Stomach (tissue), 9 donors: Measurements from ENCODE around the gene SNX20. TPM values are rescaled to one million over a fixed set of nuclear protein-coding genes. Genes with fewer than 3 reads are reported as not detected.
A peak's percentile ranks its signal among the peaks of the same experiment; 100 is the strongest.

Experiments used
- DNase-seq, 2 donors: peaks; one replicate each; pipeline versions ENCODE4 v3.0.0 to v3.0.0-alpha.2; 2013 to 2019
- H3K27ac ChIP-seq, 5 donors: fragments of 200-600 bp in 4 of 5; sonication (generic) in 4 of 5; one replicate each; pipeline ENCODE4 v1.5.1; 2013 to 2019; ENCODE audit warnings: mild to moderate bottlenecking in 1 of 5, moderate library complexity in 1 of 5
- H3K27me3 ChIP-seq, 3 donors: fragments of 200-600 bp; sonication (generic); one replicate each; pipeline ENCODE4 v1.5.1; 2017 to 2019; ENCODE audit warnings: mixed run types in 1 of 3
- H3K36me3 ChIP-seq, 4 donors: fragments of 200-600 bp; sonication (generic); 1 replicate in 3 of 4; 2 replicates in 1 of 4; pipeline ENCODE4 v1.5.1; 2016 to 2019
- H3K4me1 ChIP-seq, 4 donors: fragments of 200-600 bp; sonication (generic); one replicate each; pipeline ENCODE4 v1.5.1; 2016 to 2019
- H3K4me3 ChIP-seq, 4 donors: fragments of 200-600 bp; sonication (generic) in 3 of 4; one replicate each; pipeline ENCODE4 v1.5.1; 2016 to 2019; ENCODE audit warnings: mild to moderate bottlenecking in 1 of 4
- H3K9me3 ChIP-seq, 4 donors: fragments of 200-600 bp; sonication (generic); one replicate each; pipeline ENCODE4 v1.5.1; 2016 to 2019
- EP300 ChIP-seq: sonication (generic); formaldehyde crosslinking; IDR thresholded peaks from one replicate; pipeline ENCODE4 v1.6.1; 2017; ENCODE audit warnings: antibody characterized with exemption
- POLR2A ChIP-seq, 4 donors: fragments of 450-650 bp; IDR thresholded peaks; one replicate each; pipeline ENCODE4 v1.6.1; 2016; ENCODE audit warnings: antibody characterized with exemption in 4 of 4, control low read depth in 2 of 4, mild to moderate bottlenecking in 1 of 4, moderate library complexity in 1 of 4
- POLR2AphosphoS5 ChIP-seq, 3 donors: sonication (generic); formaldehyde crosslinking; IDR thresholded peaks; one replicate each; pipeline ENCODE4 v1.6.1; 2016; ENCODE audit warnings: antibody characterized with exemption in 3 of 3
- WGBS, 5 donors: extraction: QIAGEN DNeasy Blood & Tissue Kit in 3 of 5; methylation state at CpG; one replicate each; pipeline versions ENCODE4 v1.1.5 to v1.1.7; 2013 to 2018; 5-methylcytosine and 5-hydroxymethylcytosine counted together
- intact Hi-C: fragments of 100-400 bp; cut with DNase I; formaldehyde crosslinking; loops from one replicate; pipeline ENCODE4 v1.15.1; 2023; ENCODE audit warnings: low total_unique reads
- polyA plus RNA-seq, 3 donors: library from polyadenylated mRNA; stranded (reverse); fragments of 200-250 nt; gene quantifications; one replicate each; pipeline ENCODE4 v1.2.3, GENCODE V29; 2013
- total RNA-seq, 5 donors: library from RNA; depleted of rRNA; stranded (reverse); fragments of >200 nt; gene quantifications; one replicate each; pipeline versions ENCODE4 v1.1.0 to v1.2.3, GENCODE V29; 2014 to 2016
- TF ChIP-seq, protein P1 (sequence below), 7 experiments: fragments of 450-650 bp in 4 of 7; fragments of 200-600 bp in 3 of 7; sonication (generic) in 3 of 7; IDR thresholded peaks; one replicate each; pipeline ENCODE4 v1.5.1; 2016 to 2019; ENCODE audit warnings: antibody characterized with exemption in 7 of 7, control low read depth in 2 of 7, mild to moderate bottlenecking in 1 of 7
- donor health status: healthy with polysubstance abuse.
- donor health status: Bipolar disorder and iron deficiency.
- donor health status: healthy.

The SNX20 gene
- total and polyA plus RNA-seq, 8 donors = 0.29 to 7.4 (median 1.1) TPM; not detected in 1

DNA sequence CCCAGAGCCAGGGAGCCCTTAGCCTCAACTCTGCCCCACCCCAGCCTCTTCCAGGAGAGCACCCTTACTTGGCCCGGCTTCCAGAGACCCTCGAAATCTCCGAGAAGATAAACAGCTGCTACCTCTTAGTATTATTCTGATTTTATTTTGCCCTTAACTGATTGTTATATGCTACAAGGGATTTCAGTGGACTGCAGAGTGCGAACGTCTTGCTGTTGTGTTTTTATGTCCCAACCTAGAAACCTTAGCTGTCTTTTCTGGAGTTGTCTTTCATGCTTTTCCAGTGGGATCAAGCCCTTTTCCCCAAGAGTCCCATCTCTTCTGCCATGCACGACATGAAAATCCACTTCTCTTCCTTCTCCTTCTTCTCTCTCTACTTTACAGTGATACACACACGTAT lies 47.0 kb downstream of the SNX20 start:
- no peak for DNase-seq
- Histone ChIP-seq H3K27me3 (no peaks in the 10 kb centered on the region), H3K36me3 (peaks cover 0 to 42% (median 15%) of the 10 kb centered on the region in 4 donors), H3K27ac (no peak overlapping the region), H3K4me3 (no peak overlapping the region), H3K4me1 (peaks cover 0 to 16% (median 11%) of the 10 kb centered on the region in 4 donors), H3K9me3 (no peaks in the 10 kb centered on the region)
- no peak for TF ChIP-seq EP300
- no peak for TF ChIP-seq POLR2A (IDR thresholded peaks at IDR 0.05)
- TF ChIP-seq, protein P1, sequence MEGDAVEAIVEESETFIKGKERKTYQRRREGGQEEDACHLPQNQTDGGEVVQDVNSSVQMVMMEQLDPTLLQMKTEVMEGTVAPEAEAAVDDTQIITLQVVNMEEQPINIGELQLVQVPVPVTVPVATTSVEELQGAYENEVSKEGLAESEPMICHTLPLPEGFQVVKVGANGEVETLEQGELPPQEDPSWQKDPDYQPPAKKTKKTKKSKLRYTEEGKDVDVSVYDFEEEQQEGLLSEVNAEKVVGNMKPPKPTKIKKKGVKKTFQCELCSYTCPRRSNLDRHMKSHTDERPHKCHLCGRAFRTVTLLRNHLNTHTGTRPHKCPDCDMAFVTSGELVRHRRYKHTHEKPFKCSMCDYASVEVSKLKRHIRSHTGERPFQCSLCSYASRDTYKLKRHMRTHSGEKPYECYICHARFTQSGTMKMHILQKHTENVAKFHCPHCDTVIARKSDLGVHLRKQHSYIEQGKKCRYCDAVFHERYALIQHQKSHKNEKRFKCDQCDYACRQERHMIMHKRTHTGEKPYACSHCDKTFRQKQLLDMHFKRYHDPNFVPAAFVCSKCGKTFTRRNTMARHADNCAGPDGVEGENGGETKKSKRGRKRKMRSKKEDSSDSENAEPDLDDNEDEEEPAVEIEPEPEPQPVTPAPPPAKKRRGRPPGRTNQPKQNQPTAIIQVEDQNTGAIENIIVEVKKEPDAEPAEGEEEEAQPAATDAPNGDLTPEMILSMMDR (IDR thresholded peaks at IDR 0.05) = no peak
- no peak for TF ChIP-seq POLR2AphosphoS5 (IDR thresholded peaks at IDR 0.05)
- WGBS, 5 donors = 88 to 94% (median 93%) methylated on average over 7 of the region's 7 CpGs
- intact Hi-C loops = no loop called here

DNA sequence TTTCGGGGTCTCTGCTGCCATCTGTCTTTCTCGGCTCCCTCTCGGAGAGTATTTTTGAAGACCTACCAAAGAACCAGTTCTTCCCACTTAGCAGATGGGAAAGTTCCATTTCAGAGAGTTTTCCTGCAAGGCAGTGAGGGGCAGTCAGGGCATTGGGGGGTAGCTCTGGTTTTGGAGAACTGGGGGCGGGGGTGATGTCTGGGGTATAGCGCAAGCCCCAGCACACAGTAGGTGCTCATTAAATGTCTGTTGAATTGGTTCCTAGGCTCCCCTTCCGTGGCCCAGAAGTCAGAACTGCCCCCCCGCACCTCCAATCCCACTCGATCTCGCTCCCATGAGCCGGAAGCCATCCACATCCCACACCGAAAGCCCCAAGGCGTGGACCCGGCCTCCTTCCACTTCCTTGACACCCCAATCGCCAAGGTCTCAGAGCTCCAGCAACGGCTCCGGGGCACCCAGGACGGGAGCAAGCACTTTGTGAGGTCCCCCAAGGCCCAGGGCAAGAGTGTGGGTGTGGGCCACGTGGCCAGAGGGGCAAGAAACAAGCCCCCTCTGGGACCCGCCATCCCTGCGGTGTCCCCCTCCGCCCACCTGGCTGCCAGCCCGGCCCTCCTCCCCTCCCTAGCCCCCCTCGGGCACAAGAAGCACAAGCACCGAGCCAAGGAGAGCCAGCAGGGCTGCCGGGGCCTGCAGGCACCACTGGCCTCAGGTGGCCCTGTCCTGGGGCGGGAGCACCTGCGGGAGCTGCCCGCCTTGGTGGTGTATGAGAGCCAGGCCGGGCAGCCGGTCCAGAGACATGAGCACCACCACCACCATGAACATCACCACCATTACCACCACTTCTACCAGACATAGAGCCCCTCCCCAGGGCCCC lies 47.9 kb downstream of the SNX20 start:
- DNase-seq = no peak
- 90 to 97% (median 94%) methylated on average over 21 to 30 of the region's 30 CpGs for WGBS, 5 donors
- Histone ChIP-seq H3K9me3 (no peaks in the 10 kb centered on the region), H3K36me3 (peaks cover 0 to 42% (median 15%) of the 10 kb centered on the region in 4 donors), H3K27ac (no peak overlapping the region), H3K27me3 (no peaks in the 10 kb centered on the region), H3K4me3 (no peak overlapping the region), H3K4me1 (peaks cover 0 to 16% (median 11%) of the 10 kb centered on the region in 4 donors)
- intact Hi-C loops = no loop called here
- TF ChIP-seq, protein P1 (IDR thresholded peaks at IDR 0.05) = no peak
- TF ChIP-seq EP300 = no peak
- no peak for TF ChIP-seq POLR2A (IDR thresholded peaks at IDR 0.05)
- TF ChIP-seq POLR2AphosphoS5 (IDR thresholded peaks at IDR 0.05) = no peak

DNA sequence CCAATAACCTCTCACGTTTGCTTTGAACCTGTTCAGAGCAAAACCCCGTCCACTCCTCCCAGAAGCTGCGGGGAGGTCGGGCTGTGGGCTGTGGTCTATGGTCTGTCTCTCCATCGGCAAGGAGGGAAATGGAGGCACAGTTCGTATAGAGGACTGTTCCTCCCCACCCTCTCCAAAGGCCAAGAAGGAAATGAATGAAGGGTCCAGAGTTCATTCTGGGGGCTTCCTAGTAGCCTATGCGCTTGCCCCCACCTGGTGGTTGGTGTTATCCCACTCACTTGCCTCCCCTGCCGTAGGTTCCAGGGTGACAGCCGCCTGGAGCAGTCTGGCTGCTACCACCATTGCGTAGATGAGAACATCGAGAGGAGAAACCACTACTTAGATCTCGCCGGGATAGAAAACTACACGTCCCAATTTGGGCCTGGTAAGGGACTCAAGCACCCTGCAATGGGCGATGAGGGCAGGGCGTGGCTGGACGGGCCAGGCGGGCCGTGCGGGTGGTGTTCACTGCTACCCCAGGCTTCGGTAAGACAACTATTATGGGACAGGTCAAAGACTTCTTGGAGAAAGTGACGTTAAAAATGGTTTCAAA lies 49.0 kb downstream of the SNX20 start:
- no peaks in the 10 kb centered on the region for H3K9me3 ChIP-seq
- H3K27me3 ChIP-seq = no peaks in the 10 kb centered on the region
- no peak overlapping the region for H3K27ac ChIP-seq
- H3K36me3 ChIP-seq = peaks cover 0 to 42% (median 15%) of the 10 kb centered on the region in 4 donors
- H3K4me1 ChIP-seq = peaks cover 5 to 25% (median 17%) of the 10 kb centered on the region in 4 donors
- intact Hi-C loops = no loop called here
- H3K4me3 ChIP-seq = no peak overlapping the region
- TF ChIP-seq EP300 = no peak
- TF ChIP-seq, protein P1 (IDR thresholded peaks at IDR 0.05) = no peak
- TF ChIP-seq POLR2A (IDR thresholded peaks at IDR 0.05) = no peak
- TF ChIP-seq POLR2AphosphoS5 (IDR thresholded peaks at IDR 0.05) = no peak
- DNase-seq = no peak
- WGBS, 5 donors = 93 to 95% (median 94%) methylated on average over 22 of the region's 22 CpGs

GRCh38 chr16:50631249-50631984 lies 49.7 kb downstream of the SNX20 start:
- intact Hi-C loops = no loop called here
- H3K36me3 ChIP-seq = peaks cover 0 to 42% (median 15%) of the 10 kb centered on the region in 4 donors
- no peaks in the 10 kb centered on the region for H3K27me3 ChIP-seq
- H3K4me1 ChIP-seq = peaks cover 8 to 32% (median 21%) of the 10 kb centered on the region in 4 donors
- H3K9me3 ChIP-seq = no peaks in the 10 kb centered on the region
- TF ChIP-seq POLR2A (IDR thresholded peaks at IDR 0.05) (no peak), EP300 (no peak), POLR2AphosphoS5 (IDR thresholded peaks at IDR 0.05) (no peak)
- TF ChIP-seq, protein P1 (IDR thresholded peaks at IDR 0.05) = no peak
- H3K27ac ChIP-seq = no peak overlapping the region
- no peak overlapping the region for H3K4me3 ChIP-seq
- peak in 1 of 2 donors; percentile 42 for DNase-seq
- 46 to 59% (median 50%) methylated on average over 8 of the region's 8 CpGs for WGBS, 5 donors
